NK-92 treated with Interleukin-12 subunit alpha and Interleukin-12 subunit beta, amount 100 ng/mL, for 24 hours (cell line): ENCODE data around the gene MRPS2.
A peak's percentile ranks its signal among the peaks of the same experiment; 100 is the strongest.
"Not testable (repeated sequence)": the region's sequence is repeated elsewhere in the genome, so short reads cannot be mapped to it uniquely, and the experiment has no call there.

Experiments used
- DNase-seq: peaks from one replicate; lab custom pipeline; 2025; lab: John Stamatoyannopoulos, UW

The MRPS2 gene

DNA sequence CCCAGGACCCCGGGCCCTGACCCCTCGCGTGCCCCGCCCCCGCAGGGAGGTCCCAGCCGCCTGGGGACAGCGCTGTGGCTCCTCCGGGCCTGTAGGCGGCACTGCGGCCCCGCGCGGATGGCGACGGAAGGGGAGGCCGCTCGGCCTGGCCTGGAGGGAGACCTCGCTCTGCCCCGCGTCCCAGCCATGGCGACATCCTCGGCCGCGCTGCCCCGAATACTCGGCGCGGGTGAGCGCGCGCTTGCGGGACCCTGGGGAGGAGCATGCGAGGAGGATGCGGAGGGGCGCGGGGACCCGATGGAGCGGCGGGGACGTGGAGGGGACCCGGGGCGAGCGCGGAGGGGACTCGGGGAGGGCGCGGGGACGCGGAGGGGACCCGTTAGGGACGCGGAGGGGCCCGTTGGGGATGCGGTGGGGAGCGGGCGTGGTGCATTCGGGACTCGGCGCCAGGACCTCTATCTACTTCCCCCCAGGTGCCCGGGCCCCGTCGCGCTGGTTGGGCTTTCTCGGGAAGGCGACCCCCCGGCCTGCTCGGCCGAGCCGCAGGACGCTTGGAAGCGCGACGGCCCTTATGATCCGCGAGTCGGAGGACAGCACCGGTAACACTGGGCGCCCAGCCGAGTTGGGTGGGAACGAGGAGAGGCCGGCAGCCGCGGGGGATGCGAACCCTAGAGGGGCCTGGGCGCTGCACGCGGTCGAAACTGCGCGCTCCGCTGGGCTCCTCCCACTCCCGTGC lies at the start of gene MRPS2:
TSS of gene MRPS2 (plus strand) at position 158 of the 736 bp plus-strand sequence. CDS start at position 187, 29 bp downstream.
- peak; percentile 66 for DNase-seq

DNA sequence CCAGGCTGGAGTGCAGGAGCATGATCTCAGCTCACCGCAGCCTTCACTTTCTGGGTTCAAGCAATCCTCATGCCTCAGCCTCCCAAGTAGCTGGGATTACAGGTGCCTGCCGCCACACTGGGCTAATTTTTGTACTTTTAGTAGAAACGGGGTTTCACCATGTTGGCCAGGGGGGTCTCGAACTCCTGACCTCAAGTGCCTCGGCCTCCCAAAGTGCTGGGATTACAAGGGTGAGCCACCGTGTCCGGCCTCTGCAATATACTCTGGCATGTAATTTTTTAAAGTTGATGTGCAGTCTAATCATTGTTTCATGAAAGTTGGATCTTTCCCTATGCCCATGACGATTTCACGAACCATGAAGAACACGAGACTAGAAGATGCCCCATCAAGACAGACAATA lies 49.5 kb upstream of the MRPS2 start:
- no peak for DNase-seq

DNA sequence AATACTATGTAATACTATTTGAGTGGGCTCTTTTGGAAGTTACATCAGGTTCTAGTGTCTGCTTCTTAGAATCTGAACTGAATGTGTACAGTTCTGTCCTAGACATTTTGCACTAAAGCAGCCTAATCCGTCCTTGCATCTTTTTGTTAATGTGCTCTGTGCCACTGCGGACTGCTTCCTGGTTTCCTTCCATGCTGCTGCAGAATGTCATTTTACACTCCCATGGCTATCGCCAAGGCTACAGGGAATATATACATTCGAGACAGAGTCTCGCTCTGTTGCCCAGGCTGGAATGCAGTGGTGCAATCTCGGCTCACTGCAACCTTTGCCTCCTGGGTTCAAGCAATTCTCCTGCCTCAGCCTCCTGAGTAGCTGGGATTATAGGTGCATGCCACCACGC lies 48.6 kb upstream of the MRPS2 start:
- DNase-seq, result not testable (repeated sequence)

DNA sequence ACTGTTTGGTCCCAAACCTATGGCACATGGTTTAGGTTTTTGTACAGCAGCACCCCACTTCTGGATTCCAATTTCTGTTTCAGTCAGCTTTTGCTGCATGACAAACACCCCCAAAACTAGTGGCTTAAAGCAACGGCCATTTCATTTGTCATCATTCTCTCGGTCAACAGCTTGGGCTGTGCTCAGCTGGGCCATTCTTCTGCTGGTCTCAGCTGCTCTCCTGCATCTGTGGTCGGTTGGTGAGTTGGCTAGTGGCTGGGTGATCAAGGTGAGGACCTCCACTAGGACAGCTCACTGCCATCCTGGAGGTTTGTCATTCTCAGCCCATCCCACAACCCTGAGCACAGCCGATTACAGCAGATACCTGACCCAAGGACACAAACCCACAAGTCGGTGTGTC lies 45.7 kb upstream of the MRPS2 start:
- no peak for DNase-seq

DNA sequence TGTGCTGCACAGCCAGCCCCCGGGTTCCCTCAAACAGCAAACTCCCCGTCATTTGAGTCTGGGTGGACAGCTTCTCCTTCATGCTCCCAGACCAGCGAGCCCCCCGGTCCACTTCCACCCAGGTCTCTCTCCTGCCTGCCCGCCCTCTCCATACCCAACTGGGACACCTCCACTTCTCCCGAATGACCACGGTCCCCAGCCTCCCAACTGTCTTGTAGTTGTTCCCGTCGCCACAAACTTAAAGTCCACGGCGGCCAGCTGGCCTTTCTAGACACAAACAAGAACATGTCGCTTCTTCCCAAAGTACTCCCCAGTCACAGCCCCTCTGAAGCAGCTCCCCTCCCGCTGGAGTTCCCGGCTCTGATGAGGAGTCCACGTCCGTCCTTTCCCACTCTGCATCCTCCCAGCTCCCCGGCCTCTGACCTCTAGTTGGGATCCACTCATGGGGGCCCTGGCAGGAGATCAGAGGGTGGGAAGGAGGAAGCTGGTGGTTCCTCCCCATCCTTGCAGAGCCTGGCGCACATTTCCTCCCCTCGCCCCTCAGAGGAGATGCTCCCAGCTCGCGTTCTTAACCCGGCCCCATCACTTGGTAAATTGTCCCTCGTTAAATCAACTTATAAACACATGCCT lies 45.0 kb upstream of the MRPS2 start:
- DNase-seq, result no peak

DNA sequence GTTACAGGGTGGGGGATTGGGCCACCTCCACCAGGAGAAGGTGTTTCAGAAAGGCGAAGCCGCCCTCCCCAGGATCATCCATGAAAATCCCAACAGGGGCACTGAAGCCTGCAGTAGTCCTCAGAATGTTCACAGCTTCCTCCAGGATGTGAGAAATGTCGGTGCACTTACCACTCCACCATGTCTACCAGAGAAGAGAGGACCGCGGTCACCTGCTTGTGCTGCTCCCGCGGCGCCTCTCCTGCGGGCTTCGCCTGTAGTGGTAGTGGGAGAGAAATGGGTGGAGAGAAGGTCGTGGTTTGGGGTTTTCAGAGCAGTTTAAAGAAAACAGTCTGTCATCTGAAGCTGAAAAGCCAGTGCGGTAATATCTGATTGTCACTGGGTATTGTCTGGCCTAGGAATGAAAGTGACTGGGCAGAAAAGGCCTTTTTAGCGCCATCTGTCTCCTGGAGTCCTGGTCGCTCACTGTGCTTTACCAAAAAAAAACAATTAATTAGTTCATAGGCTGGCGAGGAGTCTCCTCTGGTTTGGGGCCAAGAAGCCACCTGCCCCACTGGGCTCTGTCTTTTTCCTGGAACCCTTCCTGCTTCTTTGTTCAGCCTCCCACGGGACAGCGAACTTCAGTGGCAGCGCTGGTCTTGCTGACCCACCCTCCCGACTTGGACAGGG lies 43.9 kb upstream of the MRPS2 start:
- no peak for DNase-seq

DNA sequence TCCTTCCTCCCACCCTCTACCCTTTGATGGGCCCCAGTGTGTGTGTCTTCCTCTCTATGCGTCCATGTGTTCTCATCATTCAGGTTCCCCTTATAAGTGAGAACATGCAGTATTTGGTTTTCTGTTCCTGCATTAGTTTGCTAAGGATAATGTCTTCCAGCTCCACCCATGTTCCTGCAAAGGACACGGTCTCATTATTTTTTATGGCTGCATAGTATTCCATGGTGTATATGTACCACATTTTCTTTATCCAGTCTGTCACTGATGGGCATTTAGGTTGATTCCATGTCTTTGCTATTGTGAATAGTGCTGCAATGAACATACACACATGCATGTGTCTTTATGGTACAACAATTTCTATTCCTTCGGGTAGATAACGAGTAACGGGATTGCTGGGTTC lies 42.0 kb upstream of the MRPS2 start:
- DNase-seq, result not testable (repeated sequence)

DNA sequence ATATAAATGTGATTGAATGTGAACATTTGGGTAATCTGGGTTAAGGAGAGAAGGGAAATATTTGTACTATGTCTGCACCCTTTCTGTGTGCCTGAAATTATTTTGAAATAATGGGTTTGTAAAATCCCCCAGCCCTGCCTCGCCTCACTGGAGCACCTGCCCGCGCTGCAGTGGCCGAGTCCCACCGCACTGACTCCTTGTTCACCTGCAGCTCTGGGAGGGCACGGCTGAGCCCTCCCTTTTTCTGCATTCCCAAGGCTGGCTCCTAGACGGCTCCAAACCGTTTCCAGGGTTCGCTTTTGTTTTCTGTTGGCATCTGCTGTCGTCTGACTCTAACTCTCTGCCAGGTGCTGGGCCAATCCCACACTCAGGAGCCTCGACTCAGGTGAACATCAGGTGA lies 38.5 kb upstream of the MRPS2 start:
- no peak for DNase-seq

- DNase-seq, result no peak
Observed at GRCh38 chr9:135463140-135463539, 37.3 kb upstream of the MRPS2 start.

DNA sequence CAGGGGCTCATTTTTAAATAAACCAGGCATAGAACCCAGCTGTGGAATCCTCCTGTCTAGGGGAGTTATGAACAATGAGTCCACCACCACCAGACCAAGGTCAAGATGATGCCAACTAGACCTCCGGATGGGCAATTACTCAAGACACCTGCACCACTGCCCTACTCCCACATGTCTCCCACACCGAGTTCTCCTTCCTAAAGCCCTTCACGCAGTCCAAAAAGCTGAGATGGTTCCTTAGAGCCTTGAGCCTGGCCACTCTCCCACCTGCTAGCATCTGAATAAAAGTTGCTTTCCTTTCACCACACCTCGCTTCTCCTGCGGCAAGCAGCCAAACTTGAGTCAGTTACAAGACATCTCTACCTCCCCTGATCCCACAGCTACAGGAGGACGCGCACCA lies 36.3 kb upstream of the MRPS2 start:
- DNase-seq, result no peak

- DNase-seq, result no peak
Observed at GRCh38 chr9:135468854-135469521, 31.5 kb upstream of the MRPS2 start.

- DNase-seq, result no peak
Observed at GRCh38 chr9:135471791-135472640, 28.5 kb upstream of the MRPS2 start.

- DNase-seq, result no peak
Observed at GRCh38 chr9:135473972-135474543, 26.4 kb upstream of the MRPS2 start.

DNA sequence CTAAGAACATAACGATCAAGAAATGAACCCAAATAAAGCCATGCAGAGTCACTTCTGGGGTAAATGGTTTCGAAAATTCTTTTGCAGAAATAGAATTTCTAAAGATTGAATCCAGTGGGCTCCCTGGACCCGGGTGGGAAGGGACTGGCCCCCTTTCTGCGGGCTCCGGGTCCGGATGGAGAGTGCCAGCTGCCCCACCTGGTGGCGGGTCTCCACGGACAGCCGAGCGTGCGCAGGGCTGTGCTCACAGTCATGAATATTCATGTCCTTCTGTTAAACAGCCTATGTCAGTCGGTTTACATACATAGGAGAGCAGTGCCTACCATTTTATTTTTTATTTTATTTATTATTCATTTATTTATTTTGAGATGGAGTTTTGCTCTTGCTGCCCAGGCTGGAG lies 25.6 kb upstream of the MRPS2 start:
- DNase-seq, result no peak

GRCh38 chr9:135476561-135477355 lies 23.7 kb upstream of the MRPS2 start:
- DNase-seq, result no peak

GRCh38 chr9:135478191-135478590 lies 22.3 kb upstream of the MRPS2 start:
- DNase-seq, result no peak

- no peak for DNase-seq
Observed at GRCh38 chr9:135478829-135479468, 21.5 kb upstream of the MRPS2 start.

DNA sequence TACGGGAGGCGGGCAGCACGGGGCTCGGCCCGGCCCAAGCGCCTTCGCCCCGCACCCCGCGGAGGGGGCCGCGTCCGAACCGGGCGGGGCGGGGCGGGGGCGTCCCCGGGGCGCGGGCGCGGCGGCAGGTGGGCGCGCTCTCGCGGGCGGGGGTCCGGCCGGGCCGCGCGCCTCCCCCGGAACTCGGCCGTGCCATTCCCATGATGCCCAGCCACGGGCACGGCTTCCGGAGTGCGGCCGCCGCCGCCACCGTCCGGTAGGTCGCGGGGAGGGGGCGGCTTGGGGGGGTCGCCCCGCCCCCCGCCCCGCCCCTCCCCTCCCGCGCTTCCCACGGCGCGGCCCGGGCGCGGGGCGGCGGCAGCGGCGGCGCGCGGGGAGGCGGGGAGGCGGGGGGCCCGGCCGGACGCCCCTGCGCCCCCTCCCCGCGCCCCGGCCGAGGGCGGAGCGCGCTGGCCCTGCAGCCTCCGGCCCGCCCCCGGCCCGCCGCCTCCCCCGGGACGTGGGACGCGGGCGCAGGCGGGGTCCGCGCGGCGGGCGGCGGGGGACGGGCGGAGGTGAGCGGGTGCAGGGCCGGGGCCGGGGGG lies 20.9 kb upstream of the MRPS2 start, which contains the start of gene PPP1R26:
TSS of gene PPP1R26 (plus strand) at position 314 of the 584 bp plus-strand sequence. CDS start 4,729 bp downstream, outside the sequence.
- no peak for DNase-seq
